Measurements from ENCODE around the gene DEFB112.
A peak's percentile ranks its signal among the peaks of the same experiment; 100 is the strongest.

DEFB112 gene, protein sequence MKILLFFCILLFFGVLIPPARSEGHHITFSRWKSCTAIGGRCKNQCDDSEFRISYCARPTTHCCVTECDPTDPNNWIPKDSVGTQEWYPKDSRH
- long read RNA-seq, donor 1 = 0 reads
- long read RNA-seq, donor 2 = 0 reads
- long read RNA-seq, donor 3 = 0 reads
- long read RNA-seq, donor 4 = 0 reads
- long read RNA-seq, donor 5 = 0 reads
- long read RNA-seq, donor 6 = 0 reads
- long read RNA-seq, donor 7 = 0 reads
- long read RNA-seq, donor 8 = 0 reads

DNA sequence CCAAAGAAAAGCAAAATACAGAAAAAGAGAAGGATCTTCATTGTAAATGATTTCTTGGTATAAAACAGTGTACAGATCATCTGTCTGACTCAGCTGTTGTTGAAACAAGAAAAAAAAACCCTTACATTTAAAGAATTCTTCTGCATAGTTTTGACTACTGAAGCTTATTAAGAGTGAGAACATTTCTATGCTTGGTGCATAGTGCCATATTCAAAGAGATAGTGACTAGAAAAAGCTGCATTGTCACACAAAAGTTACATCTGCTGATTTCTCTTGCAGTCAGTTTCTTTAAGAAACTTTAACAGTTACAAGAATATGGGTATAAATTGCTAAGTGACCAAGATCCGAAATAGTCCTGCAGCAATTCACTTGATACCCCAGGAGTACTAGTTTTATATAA is at the start of gene DEFB112:
TSS of gene DEFB112 (minus strand) at position 101 of the 400 bp plus-strand sequence. CDS start at position 41, 60 bp downstream.
- no peak for DNase-seq

DNA sequence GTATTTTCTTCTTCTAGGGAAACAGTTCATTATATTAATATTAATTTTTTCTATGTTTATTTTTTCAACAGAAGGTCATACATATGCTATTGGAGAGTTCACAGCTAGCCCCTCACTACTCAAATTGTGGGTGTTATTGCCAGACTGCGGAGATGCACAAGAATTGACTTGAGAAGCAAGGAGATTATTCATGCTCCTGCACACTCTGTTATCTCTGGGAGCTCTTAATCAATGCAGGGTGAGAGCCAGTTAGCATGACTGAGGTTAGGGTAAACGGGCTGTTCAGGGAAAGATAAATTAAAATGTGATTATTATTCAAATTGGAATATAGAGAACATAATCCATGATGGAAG is 48.9 kb upstream of the DEFB112 start:
- no peak for DNase-seq

DNA sequence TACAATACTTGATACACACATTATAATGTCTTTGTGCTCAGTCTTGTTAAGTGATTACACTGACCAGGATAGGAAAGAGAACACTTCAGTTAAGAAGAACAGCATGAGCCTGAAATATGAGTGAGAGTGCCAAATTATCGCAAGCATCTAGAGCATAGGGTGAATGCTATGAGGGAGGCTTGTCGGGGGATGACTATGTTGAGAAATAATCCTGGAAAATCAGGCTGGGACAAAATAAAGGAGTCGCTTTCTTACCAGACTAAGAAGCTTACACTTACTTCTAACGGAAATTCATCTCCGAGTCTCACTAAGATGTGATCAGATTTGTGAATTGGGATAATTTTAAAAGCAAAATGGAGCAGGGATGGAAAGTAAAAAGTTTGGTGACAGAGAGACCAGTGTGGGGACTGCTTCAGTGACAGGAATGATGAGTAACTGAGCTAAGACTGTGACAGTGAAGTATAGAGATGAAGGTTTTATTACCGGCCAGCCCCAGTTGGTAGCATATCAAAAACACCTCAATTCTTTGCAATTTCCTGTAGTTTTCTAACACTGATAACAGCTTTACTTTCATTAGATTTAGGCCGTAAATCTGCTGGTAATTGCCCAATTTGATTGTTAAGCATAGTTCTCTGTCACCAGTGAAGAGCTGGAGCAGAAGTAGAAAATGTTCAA is 48.4 kb upstream of the DEFB112 start:
- DNase-seq = no peak

DNA sequence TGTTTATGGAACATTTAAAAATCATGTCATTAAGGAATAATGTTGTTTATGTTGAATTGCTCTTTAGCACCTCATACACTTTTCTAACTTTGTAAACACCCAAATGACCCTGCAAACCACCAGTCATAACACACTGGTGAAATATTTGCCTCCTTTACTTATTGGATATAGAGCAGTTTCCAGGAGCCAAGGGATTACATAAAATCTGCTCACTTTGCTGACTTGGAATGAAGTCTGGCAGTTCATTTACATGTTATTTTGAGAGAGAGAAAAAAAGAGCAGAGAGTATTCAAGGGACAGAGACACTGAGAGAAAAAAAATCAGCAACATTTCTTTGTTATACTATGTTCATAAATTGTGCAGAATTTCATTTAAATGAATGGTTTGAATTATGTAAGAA is 46.6 kb upstream of the DEFB112 start:
- DNase-seq = no peak

DNA sequence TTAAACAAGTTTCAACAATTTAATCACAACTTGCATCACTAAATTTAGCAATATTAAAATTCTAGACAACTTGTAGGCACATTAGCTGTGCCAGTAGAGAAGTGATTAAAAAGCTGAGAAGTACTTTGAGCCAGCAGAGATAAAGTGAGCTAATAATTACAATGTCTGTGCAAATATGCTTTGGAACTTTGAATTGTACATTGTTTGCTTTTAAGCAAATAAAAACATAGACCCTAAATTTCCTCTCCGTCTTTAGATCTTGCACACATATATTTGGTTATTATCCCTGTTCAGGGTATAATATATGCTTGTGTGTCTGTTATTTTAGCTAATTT is 44.2 kb upstream of the DEFB112 start:
- no peak for DNase-seq

DNA sequence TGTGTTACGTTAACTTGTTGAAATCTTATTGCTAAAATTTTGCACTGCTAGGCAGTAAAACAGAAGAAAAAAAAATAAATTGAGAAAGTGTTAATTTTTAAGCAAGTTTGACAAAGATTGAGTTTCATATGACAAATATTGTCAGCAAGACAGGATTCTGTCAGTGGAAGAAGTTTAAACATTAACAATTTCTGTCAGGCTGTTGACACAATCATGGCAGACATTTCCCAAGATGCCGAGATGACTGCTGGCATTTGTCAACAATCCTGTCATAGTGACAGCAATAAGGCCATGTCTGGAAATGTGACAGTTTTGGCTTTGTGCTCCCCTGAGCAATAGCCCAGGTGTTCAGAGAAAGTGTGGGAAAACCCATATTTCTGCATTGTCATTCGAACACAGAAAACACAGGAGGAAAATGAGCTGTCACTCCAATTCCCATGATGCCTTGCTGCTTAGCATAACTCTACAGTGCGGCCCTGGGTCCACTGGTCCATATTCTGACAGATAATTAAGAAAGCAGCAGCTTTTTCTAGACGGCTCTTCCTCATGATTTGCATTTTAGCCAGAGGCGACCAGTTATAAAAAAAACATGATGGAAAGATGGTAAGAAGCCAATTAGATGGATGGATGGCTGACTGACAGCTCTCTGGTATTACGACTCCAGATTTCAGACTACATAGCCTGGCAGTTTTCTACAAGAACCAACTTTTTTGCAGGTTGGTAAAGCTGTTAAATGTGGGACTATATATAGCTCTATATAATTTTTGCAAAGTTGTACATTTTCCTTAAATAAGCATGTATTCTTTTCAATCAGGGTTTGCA is 43.6 kb upstream of the DEFB112 start:
- DNase-seq = no peak

DNA sequence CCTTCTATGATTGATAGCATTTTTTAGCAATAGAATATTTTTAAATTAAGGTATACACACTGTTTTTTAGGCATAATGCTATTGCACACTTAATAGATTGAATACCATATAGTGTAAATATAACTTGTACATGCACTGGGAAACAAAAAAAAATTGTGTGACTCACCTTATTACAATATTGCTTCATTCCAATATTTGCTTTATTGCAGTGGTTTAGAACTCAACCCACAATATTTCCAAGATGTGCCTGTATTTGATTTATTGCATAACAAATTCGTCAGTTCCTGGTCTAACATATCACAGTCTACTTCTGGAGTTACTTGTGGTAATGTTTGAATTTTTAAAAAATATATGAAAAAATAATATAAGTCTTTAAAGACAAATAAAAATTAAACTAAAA is 41.9 kb upstream of the DEFB112 start:
- no peak for DNase-seq

DNA sequence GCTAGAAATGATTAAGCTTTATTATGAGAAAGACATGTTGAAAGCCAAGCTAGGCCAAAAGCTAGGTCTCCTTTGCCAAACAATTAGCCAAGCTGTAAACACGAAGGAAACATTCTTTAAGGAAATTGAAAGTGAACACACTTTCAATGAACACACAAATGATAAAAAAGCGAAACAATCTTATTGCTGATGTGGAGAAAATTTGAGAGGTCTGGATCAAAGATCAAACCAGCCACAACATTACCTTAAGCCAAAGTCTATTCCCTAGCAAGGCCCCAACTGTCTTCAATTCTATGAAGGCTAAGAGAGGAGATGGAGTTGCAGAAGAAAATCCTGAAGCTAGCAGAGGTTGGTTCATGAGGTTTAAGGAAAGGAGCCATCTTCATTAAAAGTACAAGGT is 40.2 kb upstream of the DEFB112 start:
- DNase-seq = no peak

DNA sequence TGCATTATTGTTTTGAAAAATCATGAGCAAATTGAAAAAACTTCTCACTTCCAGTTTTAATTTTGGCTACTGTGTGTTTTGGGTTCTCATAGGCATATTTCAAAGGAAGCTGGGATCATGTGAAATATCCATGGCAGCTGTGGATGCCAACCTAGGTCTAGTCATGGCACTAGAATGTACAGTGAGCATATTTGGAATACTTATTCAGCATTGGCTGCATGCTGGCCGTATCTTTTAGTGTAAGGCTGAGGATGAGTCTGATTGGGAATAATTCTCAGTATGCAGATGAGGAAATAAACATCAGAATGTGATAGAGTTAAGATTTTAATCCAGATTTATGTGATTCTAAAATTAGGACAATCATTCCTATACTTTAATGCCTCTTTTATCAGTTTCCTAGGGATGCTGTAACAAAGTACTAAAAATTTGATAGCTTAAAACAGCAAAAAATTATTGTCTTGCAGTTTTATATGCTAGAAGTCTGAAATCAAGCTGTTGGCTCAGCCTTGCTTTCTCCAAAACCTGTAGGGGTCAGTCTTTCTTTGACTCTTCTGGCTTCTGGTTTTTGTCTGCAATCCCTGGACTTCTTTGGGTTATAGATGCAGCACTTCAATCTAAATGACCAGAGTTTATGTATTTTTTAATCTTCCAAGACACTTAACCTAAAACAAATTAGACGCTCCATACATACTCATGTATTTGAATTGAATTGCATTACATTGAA is 37.7 kb upstream of the DEFB112 start:
- DNase-seq = no peak

DNA sequence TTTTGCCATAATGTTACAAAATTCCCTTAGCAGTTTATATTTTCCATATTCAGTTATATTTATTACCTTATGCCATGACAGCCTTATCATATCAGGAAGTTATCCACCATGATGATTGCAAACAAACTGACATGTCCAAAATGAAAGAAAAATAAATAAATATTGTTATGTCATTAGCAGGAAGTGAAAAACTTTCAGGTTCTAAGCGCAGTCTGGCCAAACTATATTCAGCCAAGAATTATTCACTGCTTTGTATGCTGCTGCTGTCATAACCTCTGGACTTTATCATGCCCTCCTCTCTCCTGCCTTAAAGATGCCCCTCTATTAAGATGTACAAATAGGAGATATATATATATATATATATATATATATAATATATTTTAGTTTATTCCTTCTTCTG is 27.7 kb upstream of the DEFB112 start:
- DNase-seq = no peak

DNA sequence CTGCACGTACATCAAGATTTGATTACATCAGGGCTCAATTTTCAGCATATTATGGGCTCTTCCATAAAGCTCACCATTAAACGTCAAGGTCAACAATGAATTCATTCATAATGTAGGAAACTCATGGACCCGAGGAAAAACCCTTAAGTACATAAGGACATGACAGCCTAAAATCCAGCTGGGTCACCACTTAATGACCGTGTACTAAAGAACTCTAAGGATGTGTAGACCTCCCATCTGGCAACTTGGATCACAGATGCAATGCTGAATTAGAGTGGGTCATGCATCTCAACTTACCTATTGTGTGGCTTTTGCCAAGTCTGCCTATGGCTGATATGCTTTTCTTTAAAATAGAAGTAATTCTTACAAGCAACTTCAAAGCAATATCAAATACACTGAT is 26.7 kb upstream of the DEFB112 start:
- DNase-seq = no peak

DNA sequence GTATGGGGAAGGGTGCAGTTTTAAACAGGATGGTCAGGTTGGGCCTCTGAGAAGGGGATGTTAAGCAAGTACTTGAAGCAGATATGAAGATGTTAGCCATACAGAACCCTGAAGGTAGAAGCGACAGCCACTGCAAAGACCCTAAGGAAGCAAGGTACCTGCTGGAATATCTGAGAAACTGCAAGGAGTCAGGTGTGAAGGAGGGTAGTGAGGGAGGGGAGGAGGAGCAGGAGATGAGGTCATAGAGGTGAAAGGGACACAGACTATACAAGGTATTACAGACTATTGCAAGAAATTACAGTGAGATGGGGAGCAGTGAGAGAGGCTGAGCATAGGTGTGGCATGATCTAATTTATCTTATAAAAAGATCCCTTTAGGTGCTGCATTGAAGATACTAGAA is 22.2 kb upstream of the DEFB112 start:
- DNase-seq = no peak

DNA sequence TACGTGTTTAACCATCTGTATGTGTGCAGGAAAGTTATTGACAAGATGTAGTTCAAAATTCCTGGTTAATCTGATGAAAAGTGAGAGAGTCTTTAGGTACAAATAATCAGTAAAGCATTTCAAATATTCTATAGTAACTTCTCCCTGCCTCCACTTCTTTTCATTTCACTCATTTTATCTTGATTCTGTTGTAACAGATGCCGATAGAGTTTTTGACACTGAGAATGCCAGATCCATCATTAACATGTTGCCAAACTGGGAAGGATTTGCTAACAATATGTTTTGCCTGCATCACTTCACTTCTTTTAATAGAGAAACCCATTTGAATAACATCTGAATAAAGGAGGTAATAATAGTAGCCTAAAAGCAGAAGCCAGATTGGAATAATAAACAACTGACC is 20.4 kb upstream of the DEFB112 start:
- DNase-seq = no peak

DNA sequence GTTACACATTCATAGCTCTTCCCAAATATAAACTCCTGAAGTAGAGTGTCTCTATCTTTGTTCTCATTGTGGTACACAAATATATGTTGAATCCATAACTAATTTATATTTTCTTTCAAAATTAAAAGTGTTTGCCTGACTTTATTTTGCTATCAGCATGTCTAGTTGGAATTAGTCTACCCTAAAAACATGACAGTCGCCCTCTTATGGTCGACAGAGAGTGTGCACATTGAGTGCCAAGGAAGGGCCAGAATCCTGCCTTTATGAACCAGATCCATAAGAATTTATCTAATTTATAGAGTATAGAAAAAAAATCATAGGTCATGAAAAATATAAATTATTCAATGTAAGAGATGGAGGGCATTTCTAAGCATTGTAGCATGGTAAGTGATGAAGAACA is 12.3 kb upstream of the DEFB112 start:
- no peak for DNase-seq

DNA sequence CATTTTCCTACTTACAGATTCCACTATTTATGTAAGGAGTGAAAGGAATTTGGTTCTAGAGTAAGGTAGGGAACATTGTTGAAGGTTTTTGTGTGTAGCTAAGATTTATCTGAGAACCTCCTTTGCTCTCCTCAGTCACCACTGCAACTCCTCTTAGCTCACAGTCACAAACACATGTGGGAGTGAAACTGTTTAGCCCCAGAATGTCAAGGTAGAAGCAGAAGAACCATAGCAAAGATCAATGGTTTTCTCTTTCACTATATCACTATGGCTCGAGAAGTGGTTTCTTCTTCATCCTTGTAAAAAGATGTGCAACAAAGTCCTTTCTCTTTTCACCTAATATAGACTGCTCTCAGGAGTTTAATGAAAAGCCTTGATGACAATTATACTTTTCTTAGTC is 6.5 kb upstream of the DEFB112 start:
- DNase-seq = no peak

DNA sequence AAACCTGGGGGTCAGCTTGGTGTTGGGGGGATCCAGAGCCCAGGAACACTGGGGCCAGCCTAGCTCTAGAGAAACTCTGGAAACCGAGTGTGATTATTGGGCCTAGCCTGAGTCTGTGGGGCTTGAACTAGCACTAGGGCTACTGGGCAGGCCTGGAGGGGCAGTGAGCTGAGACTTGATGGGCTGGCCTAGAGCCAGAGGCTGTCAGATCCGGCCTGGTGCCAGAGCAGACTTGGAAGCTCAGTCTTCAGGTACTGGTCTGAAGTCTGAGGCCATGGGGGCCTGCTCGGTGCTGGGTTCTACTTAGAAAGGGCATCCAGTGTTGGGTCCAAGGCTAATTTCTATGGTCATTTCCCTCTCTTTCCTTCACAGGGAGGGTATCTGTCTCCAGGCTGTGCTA is 2.7 kb downstream of the DEFB112 start:
- DNase-seq = no peak

DNA sequence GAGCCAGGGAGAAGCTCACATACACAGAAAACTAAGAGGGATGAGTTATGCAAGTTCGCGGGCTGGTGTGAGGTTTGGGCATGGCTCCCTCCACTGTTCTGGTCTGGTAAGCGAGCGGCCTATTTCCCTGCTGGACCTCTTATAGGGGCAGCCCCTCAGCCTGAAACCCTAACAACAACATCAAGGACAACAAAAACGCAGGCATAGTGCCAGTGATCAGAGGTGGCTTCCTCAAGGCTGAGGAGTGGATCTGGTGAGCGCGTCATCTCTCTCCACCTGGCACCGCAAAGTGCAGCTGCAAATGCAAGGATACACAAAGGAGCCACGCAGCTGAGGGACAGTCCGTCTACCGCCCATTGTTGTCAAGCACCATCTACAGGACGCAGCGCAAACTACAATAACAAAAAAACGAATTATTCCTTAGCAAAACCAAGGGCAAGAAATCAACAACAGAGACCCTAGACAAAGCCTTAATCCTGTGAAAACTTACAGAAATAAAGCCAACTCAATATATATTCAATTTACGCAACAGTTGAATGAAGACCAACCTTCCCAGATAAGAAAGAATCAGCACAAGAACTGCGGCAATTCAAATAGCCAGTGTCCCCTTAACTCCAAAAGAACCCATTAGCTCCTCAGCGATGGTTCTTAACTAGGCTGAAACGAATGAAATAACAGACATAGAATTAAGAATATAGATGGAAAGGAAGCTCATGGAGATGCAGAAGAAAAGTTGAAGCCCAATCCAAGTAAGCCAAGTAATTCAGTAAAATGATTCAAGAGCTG is 18.8 kb downstream of the DEFB112 start:
- DNase-seq = peak; percentile 4

DNA sequence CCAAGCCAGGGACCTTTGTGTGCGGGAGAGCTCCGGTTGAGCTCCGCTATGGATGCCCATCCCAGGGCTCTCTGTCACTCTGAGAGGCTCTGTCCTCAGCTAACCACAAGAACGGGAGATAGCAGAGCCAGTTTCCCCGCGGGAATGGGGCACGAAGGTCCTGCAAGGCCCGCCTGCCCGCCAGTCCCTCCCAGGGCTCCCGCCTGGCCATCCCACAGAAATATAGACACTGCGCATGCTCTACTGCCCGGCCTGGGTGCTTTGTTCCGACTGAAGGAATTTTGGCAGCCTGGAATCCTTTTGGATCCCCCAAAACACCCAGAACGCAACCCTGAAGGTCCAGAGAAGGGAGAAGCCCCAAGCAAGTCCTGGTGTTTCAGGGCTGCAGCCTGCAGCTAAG is 19.4 kb downstream of the DEFB112 start:
- no peak for DNase-seq

DNA sequence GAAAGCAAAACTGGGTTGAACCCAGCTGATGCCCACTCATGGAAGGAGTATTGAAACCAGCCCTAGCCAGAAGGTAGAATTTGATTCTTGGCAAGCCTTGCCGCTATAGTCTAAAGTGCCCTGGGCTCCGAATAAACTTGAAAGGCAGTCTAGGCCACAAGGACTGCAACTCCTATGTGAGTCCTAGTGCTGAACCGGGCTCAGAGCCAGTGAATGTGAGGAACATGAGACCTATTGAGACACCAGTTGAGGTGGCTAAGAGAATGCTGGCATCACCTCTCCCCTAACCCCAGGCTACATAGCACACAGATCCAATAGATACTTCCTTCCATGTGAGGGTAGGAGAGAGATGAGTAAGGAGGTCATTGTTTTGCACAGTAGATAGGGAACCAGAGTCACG is 24.5 kb downstream of the DEFB112 start:
- no peak for DNase-seq

DNA sequence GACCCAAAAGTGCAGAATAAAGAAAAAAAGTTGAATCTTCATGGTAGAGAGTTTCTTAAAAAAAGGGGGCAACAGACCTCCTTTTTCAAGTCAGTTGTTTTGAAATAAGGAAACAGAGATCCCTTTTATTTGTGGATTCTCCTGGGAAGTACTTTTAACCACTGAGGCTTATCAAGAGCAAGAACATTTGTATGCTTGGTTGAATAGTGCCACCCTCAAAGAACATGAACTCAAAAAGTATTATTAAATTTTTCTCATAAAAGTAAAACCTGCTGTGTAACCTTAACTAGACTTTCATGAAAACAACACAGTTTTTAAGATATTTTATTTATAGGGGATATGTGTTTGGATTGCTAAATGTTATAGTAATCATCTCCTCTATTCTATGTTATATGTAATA is 27.8 kb downstream of the DEFB112 start, which contains the start of gene DEFB110:
TSS of gene DEFB110 (minus strand) at position 101 of the 400 bp plus-strand sequence. CDS start at position 42, 59 bp downstream.
- no peak for DNase-seq

DNA sequence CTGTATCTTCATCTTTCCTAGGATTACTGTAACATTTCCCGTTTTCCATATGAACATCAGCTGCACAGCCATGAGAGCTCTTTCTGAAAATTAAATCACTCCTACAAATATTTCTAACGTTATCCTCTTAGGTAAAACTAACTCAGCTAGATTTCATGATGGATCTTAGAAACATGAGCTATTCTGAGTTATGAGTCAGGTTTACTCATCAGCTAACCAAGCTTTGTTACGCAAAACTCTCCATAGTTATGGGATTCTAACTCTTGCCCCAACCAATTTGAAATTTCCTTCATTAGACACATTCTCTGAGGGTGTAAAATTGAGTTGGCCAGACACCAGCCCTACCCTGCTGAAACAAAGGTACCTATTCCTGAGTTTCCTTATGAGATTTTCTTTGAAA is 41.9 kb downstream of the DEFB112 start:
- no peak for DNase-seq

DNA sequence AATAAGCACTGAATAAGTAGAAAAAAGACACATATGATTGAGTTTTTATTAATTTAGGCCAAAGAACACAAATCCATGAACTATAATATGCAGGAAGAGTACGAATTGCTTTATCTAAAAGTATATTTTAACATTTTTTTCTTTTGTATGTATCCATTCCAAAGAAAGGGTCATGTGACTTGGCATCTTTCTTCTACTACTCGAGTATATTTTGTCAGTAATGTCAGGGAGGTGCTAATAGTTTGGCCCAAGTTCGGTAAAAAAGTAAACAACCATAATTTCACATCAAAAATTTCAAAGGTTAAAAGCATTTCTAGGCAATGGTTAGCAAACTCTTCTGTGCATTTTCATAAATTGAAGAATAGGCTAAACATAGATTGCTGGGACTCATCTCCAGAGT is 46.6 kb downstream of the DEFB112 start:
- DNase-seq = no peak
